Fibroblast of pulmonary artery (primary cell): ENCODE data around the gene SLC9A4.

Source experiments
- DNase-seq: peaks from one replicate; pipeline ENCODE4 v3.0.0-alpha.2; 2010; ENCODE audit warnings: low read depth
- H3K4me3 ChIP-seq: replicated peaks from 2 replicates; pipeline ENCODE4 v1.5.1; 2011; ENCODE audit warnings: low read depth, mild to moderate bottlenecking, control low read depth, low read length, moderate library complexity
- TF ChIP-seq, protein P1 (sequence below): IDR thresholded peaks from 2 replicates; pipeline ENCODE4 v1.5.1; 2011; ENCODE audit warnings: mild to moderate bottlenecking, control low read depth, low read length, inconsistent platforms; ENCODE audit errors: missing control alignments

The SLC9A4 gene

DNA sequence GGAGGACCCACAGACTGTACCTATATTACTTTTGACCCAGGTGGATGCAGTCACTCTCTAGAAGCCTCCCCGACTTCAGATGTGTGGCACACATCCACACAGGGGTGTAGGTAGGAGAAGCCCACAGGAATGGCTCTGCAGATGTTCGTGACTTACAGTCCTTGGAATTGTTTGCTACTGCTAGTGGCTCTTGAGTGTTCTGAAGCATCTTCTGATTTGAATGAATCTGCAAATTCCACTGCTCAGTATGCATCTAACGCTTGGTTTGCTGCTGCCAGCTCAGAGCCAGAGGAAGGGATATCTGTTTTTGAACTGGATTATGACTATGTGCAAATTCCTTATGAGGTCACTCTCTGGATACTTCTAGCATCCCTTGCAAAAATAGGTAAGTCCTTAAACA lies 605 bp downstream of the SLC9A4 start:
- TF ChIP-seq, protein P1, sequence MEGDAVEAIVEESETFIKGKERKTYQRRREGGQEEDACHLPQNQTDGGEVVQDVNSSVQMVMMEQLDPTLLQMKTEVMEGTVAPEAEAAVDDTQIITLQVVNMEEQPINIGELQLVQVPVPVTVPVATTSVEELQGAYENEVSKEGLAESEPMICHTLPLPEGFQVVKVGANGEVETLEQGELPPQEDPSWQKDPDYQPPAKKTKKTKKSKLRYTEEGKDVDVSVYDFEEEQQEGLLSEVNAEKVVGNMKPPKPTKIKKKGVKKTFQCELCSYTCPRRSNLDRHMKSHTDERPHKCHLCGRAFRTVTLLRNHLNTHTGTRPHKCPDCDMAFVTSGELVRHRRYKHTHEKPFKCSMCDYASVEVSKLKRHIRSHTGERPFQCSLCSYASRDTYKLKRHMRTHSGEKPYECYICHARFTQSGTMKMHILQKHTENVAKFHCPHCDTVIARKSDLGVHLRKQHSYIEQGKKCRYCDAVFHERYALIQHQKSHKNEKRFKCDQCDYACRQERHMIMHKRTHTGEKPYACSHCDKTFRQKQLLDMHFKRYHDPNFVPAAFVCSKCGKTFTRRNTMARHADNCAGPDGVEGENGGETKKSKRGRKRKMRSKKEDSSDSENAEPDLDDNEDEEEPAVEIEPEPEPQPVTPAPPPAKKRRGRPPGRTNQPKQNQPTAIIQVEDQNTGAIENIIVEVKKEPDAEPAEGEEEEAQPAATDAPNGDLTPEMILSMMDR: no peak
- H3K4me3 ChIP-seq: no peak overlapping the region
- DNase-seq: no peak

DNA sequence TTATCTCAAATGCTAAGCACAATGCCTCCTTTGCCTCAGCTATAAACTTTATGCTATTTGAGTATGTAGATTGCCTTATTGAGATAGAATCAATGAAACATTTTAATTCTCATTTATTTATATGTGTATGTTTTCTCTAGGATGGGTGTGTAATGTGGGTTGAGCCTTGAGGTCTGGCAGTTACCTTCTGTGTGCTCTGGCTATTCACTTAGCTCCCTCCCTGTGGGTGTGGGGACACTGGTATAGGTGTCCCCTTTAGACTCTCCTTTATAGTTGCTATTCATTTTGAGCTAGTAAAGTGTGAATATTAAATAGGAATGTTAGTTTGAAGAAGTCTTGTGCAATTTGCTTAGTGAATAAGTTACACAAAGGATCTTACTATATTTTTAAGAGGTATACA lies 1.8 kb downstream of the SLC9A4 start:
- no peak for DNase-seq
- TF ChIP-seq, protein P1: no peak
- H3K4me3 ChIP-seq: no peak overlapping the region

- TF ChIP-seq, protein P1: no peak
- DNase-seq: no peak
- no peak overlapping the region for H3K4me3 ChIP-seq
Measured at GRCh38 chr2:102478686-102479470, 5.9 kb downstream of the SLC9A4 start.

DNA sequence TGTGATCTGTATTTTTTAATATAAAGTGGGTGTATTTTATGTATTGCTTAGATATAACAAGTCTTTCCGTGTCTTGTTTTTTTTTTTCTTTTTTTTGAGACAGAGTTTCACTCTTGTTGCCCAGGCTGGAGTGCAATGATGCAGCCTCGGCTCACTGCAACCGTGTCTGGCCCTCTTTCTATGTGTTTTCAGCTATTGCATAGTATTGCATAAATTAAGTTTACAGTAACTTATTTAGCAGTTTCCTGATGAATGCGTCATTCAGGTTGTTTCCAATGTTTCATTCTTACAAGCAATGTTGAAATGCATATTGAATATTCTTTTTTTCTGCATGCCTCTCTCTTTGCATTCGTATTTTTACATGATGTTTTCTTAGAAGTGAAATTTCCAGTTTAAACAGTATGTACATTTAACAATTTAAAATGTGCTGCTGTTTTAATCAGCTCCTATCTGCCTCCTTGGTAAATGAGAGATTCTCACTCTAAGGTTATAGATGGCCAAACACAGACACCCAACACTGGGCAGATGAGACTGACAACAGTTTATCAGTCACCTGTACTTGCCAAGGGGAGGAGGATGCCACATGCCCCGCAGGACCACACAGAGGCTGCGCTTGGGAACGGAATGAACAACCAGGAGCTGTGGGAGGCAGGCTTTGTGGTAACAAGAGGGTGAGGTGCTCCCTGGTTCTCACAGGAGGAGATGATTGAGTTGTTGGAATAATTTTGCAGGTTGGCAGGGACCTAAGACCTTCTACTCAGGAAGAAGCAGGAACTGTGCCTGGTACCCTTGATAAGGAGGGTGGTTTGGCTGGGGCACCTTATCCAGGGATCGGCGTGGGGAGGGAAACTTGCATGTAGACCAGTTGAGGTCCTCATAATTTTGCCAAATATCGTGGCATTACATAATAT lies 7.5 kb downstream of the SLC9A4 start:
- TF ChIP-seq, protein P1: no peak
- no peak for DNase-seq
- no peak overlapping the region for H3K4me3 ChIP-seq

DNA sequence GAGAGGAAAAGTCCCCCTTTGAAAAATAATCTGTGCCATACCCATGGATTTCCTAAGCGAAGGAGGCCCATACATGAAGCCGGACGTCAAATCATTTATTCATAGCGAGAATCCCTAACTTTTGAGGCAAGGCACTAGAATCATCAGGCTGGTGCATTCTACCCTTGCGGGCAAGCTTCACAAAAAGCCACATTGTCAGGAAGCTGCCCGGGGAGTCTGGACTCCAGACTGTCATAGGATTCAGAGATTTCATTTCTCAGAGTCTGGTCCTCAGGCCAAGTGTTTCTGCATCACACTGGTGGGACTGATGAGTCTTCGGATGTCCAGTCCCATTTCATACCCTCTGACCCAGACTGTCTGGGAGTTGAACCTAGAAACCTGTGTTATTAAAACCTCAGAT lies 8.9 kb downstream of the SLC9A4 start:
- H3K4me3 ChIP-seq: no peak overlapping the region
- DNase-seq: no peak
- TF ChIP-seq, protein P1: no peak

DNA sequence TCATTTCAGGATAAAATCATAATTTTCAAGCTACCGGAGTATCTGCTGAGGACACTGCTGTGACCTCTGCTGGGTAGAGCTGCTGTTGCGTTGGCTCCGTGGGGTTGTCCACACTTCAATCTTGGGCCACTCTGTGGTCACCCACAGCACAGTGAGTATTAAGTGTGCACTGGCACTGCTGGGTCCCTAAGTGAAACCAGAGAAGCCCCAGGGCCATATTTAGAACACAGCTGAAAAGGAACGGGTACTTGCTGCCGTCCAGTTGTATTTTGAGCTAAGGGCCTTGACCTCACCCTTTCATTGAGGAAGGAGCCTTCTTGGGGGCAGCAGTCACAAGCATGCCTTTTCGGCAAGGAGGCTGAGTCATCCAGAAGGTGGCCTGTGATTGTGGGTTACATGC lies 10.1 kb downstream of the SLC9A4 start:
- no peak overlapping the region for H3K4me3 ChIP-seq
- no peak for DNase-seq
- TF ChIP-seq, protein P1: no peak
